Brain pericyte (primary cell): ENCODE data around the gene LRP2.
"Not testable (repeated sequence)": the region's sequence is repeated elsewhere in the genome, so short reads cannot be mapped to it uniquely, and the experiment has no call there.

Source experiments
- DNase-seq: peaks from one replicate; pipeline ENCODE4 v3.0.0-alpha.2; 2012; ENCODE audit warnings: low read depth, low spot score

The LRP2 gene

GRCh38 chr2:169362118-169362893 is at the start of gene LRP2:
TSS of gene LRP2 (minus strand) at chr2:169362534. CDS start at chr2:169362399, 135 bp downstream.
- no peak for DNase-seq

GRCh38 chr2:169406891-169407290 is 44.6 kb upstream of the LRP2 start:
- DNase-seq: no peak

- not testable (repeated sequence) for DNase-seq
These were observed 37.2 kb upstream of the LRP2 start for GRCh38 chr2:169399491-169399890.

- DNase-seq: no peak
These were observed 35.4 kb upstream of the LRP2 start for GRCh38 chr2:169397697-169398096.

- DNase-seq: no peak
These were observed 33.6 kb upstream of the LRP2 start for GRCh38 chr2:169395821-169396374.

GRCh38 chr2:169393068-169393590 is 30.8 kb upstream of the LRP2 start:
- DNase-seq: no peak

- no peak for DNase-seq
These were observed 28.9 kb upstream of the LRP2 start for GRCh38 chr2:169391236-169391635.

GRCh38 chr2:169388161-169388560 is 25.8 kb upstream of the LRP2 start:
- no peak for DNase-seq

GRCh38 chr2:169386722-169387121 is 24.4 kb upstream of the LRP2 start:
- no peak for DNase-seq

- DNase-seq: no peak
These were observed 22.5 kb upstream of the LRP2 start for GRCh38 chr2:169384816-169385215.

GRCh38 chr2:169372561-169372960 is 10.2 kb upstream of the LRP2 start:
- DNase-seq: no peak

GRCh38 chr2:169366066-169366465 is 3.7 kb upstream of the LRP2 start:
- no peak for DNase-seq

- no peak for DNase-seq
These were observed 2.7 kb upstream of the LRP2 start for GRCh38 chr2:169365029-169365480.

GRCh38 chr2:169363560-169364150 is 1.3 kb upstream of the LRP2 start:
- no peak for DNase-seq

- no peak for DNase-seq
These were observed 693 bp upstream of the LRP2 start for GRCh38 chr2:169362894-169363559.

- no peak for DNase-seq
These were observed 622 bp downstream of the LRP2 start for GRCh38 chr2:169361706-169362117.

- no peak for DNase-seq
These were observed 1.2 kb downstream of the LRP2 start for GRCh38 chr2:169360984-169361705.

GRCh38 chr2:169358016-169358415 is 4.3 kb downstream of the LRP2 start:
- no peak for DNase-seq

- DNase-seq: no peak
These were observed 8.1 kb downstream of the LRP2 start for GRCh38 chr2:169354244-169354643.

GRCh38 chr2:169351725-169352124 is 10.6 kb downstream of the LRP2 start:
- no peak for DNase-seq

- DNase-seq: no peak
These were observed 12.8 kb downstream of the LRP2 start for GRCh38 chr2:169349535-169349934.
